Activated naive CD8-positive, alpha-beta T cell treated with anti-CD3 and anti-CD28 coated beads, Interleukin-2, amount 50 U/mL, for 16 hours (primary cell): ENCODE results near the gene CIRBP.

Experiments used
- DNase-seq: peaks from one replicate; pipeline ENCODE4 v3.0.0-alpha.2; 2020; ENCODE audit warnings: low read depth, low spot score

CIRBP gene

DNA sequence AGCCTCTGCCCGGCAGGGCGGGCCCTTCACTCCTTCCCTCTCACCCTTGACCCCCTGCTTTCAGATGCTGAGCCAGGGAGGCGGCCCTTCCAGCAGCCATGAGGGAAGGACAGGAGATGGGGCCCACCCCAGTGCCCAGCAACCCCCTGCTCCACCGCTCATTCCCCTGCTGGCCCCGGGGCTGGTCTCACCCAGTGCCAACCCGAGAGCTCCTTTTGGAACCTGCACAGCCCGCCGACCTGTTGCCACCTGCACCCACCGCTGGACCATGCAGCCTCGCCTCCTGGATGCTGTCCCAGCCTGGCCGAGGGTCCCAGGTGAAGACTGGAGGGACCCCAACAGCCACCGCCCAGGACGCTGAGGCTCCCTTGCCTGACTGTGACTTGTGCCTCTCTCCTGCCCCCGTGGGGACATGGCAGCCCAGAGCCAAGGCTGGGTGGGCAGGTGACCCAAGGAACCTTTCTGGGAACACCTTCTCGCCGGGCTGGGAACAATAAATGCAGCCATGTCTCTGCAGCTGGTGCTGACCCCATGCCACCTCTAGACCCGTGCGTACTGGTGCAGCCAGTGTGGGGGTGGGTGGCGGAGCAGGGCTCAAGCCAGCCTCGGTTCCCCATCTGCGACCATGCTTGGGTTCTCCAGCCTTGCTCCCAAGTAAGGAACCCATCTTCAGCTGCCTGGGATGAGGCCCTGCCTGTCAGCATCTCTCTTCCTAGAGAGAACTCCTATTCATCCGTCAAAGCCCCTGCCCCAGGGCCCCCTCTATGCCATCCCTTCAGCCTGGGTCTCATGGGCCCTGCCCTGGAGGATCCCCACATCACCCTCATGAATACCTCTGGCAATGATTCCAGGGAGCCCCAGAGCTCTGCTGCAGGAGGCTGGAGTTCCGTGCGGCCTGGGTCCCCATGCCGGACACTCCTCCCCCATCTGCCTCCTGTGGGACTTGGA, 9.9 kb downstream of the CIRBP start:
- no peak for DNase-seq

DNA sequence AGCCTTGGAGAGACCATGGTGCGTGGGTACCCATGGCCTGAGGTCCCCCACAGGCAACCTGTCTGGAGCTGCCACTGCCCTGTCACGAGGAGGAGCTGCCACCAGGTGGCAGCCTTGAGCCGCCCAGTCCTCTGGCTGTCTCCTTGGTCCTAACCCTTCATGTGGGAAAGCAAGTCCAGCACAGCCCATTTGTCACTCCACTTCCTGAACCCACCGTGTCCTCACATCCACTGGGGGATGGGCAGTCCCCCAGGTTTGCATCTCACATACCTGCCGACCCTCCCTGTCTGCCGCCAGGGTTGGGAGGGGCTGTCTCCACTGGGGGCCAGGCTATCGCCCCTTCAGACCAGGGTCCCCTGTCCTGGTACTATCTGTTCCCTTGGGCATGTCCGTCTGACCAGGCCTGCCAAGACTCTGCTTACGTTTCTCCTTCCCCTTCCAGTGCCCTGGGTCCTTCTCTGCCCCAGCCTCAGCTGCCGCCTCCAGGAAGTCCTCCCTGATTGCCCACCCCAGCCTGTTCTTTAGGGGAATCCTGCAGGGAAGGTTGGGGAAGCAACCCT, 10.7 kb downstream of the CIRBP start:
- peak; percentile 44 for DNase-seq

DNA sequence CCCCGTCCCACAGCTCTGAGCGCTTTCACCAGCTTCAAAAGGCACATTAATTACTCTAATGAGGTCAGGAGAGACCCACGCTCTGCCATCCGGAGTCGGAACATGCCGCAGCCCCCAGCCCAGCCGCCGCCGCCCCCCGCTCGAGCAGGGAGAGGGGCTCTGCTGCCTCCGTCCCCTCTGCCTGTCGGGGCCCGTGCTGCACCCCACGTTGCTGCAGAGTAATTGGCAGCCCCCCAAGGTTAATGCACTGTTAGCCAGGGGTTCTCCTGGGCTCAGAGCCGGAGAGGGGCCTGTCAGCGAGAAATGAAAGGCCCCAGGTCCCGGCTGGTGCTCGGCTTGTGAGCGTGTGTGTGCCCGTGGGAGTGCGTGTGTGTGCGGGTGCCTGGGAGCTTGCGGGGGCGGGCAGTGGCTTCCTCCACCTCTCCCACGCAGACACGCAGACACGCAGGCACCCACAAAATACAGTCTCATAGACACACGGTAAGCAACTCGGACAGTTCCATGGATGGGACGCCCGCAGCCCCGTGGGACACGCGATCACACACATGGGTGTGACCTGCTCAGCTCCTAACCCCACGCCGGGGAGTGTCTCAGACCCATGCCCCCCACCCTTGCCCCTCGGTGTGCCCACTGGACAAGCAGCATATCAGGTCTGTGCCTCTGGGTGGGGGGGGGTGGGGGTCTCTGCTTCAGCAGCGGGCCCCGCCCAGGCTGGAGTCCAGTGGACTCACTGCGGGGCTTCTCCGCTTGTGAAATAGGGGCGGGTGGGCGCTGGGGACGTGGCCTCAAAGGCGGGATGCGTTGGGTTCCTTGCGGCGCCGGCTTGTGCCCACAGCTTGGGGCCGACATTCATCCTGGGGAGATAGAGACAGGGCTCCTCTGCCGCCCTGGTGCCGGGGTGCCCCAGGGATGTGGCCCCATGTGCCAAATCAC, 11.8 kb downstream of the CIRBP start:
- no peak for DNase-seq

DNA sequence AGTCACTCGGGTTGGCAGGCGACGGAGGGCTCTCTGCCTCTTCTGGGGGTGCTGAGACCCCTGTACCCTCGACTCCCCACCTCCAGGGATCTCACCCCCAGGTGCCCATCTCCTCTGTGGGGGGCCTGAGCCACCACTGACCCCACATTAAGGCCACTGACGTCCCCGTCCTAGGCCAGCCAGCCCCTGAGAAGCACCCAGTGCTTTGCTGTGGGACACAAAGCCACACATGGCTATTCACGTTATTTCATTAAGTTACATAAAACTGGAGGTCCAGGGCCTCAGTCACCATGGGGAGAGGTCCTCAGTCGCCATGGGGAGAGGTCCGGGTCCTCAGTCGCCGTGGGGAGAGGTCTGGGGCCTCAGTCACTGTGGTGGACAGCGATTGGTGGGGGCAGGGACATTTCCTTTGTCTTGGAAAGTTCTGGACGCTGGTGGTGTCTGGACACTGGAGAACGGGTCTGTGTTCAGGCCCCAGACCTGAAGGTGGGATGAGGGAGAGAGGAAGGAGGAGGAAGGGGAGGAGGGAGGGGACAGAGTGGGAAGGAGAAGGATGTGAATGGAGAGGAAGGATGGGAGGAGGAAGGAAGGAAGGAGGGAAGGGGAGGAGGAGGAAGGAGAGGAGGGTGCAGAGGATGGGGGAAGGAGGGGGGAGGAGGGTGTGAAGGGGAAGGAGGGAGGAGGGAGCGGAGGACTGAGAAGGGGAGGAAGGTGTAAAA, 12.6 kb downstream of the CIRBP start:
- no peak for DNase-seq

DNA sequence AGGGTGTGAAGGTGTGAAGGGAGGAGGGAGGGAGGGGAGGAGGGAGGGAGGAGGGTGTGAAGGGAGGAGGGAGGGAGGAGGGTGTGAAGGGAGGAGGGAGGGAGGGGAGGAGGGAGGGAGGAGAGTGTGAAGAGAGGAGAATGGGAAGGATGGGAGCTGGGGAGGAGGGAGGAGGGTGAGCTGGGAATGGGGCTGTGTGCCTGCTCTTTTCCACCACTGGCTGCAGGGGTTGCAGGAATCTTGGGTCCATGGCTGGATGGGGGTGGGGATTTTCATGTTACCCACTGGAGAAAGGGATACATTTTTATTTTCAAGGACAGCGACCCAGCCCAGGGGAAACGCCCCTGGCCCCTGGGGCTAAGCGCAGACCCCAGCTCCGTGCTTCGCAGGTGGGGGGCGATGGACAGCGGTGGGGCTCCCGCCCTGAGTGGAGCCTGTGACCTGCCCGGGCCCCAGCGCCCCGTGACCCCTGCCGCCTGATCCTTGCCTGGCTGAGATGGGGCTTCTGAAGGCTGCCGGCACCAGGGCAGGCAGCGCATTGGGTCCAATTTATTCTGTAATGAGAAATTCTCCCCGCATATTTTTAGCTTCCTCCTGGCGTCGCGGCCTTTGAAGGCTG, 13.6 kb downstream of the CIRBP start:
- DNase-seq: no peak

DNA sequence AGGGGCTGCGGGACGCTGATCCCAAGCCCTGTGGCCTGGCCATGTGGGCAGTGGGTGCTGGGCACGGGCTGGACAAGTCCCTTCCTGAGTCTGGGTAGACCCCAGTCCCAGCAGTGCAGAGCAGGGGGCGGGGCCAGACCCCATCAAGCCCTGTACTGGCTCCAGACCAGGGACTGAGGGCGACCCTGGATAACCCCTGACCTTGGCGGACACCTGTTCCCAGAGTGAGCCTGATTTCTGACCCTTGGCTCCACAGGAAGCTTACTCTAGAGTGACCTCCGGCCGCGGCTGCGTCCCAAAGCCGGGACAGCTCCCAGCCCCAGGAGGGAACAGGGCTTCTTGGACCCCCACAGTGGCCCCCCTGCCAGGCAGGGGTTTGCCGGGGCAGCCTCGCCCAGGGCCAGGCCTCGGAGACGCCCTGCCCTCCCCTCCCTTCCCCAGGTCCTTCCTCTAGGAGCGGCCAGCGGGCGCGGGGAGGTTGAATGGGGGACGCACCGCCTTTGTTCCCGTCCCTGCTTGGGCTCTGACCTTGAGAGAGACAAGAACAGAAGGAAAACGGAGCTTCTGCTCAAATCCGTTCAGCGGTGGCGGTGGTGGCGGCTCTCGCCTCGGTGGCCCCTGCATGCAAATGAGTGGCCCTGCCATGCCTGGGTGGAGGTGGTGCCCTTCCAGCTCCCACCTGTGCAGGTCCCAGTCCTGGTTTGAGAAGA, 14.2 kb downstream of the CIRBP start:
- DNase-seq: no peak

DNA sequence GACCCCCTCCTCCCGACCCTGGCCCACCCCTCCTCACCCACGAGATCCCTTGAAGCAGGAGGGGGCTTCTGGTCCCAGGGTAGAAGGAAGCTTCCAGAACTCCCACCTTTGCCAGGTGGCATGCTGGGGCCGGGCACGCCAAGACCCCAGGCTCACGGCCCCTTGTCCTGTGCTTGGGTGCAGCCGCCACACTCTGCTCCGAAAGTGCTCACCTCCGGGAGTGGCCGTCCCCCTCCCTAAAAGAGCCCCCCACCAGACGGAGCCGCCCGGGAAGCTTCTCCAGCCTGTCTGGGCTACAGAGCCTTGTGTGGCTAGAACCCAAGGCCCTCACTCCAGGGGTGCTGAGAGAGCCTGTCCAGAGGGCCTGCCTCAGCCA, 14.8 kb downstream of the CIRBP start:
- no peak for DNase-seq

DNA sequence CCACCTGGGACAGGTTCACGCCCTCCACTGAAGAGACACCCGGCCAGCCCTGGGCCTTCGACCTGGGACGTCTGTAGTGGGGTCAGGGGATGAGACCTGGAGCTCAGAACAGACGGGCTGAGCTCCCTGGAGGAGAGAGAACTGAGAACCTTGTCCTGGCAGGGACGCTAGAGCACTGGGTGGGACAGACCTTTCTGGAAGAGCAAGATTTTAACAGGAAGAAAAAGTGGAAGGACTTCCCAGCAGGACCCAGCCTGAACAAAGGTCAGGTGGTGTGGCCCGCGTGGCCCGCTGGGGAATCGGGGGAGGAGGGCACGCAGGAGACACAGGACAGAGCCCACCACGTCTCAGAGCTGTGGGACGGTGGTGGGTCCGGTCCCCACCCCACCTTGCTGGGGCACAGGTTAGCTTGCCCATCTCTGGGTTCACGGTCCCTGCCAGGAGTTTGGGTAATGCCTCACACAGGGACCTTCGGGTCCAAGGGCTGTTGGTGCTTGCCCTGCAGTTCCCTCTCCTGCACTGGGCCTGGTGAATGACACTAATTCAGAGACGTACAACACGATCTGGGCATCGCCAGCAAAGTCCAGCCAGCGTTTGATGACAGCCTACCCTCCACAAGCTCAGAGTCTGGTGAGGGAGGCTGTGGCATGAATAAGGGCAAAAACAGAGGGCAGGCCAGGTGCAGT, 15.3 kb downstream of the CIRBP start:
- no peak for DNase-seq

DNA sequence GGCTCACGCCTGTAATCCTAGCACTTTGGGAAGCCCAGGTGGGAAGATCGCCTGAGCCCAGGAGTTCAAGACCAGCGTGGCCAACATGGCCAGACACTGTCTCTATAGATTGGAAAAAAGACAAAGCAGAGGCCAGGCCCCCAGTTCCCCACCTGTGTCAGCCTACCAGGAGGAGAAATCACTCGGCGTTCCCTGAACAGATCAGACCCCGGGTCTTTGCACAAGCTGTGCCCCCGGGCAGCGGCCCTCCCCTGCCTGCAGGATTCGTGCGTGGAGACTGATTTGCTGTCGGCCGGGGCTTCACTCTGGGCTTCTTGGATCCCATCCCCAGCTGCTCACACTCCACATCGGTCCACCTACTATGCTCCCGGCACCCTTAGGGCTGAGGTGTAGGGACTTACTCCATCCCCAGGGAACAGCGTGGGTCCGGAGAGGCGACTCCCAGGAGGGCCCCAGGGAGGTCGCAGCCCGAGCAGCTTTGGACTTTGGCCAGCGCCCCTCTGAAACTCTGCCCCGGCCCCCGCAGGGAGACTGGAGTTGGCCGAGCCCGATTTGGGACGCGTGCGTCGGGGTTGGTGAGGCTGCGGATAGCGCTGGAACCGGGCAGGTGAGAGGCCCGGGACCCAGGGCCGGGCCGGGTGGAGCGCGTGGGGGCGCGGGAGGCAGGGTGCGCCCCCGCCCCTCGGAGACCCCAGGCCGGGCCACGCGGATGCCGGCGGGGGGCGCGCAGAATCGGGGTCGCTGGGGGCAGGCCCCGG, 16.0 kb downstream of the CIRBP start:
- DNase-seq: no peak

DNA sequence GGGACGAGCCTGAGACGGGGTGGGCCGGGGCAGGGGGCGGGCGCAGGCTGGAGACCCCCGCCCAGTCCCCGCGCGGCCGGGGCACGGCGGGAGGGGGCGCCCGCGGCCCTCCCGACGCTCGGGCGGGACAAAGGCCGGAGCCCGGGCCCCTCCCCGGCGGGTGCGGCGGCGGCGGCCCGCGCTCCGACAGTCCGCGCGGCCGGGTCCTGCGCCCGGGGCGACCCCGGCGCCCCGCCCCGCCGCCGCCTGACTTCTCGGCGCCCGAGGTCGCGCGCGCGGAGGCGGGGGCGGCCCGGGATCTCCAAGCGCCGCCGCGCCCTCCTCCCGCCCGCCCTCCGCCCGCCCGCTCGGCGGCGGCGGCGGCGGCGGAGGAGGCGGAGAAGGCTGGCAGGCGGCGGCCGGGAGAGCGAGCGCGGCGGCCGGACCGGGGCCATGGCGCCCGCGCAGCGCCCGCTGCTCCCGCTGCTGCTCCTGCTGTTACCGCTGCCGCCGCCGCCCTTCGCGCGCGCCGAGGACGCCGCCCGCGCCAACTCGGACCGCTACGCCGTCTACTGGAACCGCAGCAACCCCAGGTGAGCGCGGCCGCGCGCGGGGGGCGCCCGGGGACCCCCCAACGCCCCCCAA, 16.7 kb downstream of the CIRBP start, which contains the start of gene EFNA2:
TSS of gene EFNA2 (plus strand) at position 137 of the 624 bp plus-strand sequence. CDS start at position 433, 296 bp downstream.
- no peak for DNase-seq

DNA sequence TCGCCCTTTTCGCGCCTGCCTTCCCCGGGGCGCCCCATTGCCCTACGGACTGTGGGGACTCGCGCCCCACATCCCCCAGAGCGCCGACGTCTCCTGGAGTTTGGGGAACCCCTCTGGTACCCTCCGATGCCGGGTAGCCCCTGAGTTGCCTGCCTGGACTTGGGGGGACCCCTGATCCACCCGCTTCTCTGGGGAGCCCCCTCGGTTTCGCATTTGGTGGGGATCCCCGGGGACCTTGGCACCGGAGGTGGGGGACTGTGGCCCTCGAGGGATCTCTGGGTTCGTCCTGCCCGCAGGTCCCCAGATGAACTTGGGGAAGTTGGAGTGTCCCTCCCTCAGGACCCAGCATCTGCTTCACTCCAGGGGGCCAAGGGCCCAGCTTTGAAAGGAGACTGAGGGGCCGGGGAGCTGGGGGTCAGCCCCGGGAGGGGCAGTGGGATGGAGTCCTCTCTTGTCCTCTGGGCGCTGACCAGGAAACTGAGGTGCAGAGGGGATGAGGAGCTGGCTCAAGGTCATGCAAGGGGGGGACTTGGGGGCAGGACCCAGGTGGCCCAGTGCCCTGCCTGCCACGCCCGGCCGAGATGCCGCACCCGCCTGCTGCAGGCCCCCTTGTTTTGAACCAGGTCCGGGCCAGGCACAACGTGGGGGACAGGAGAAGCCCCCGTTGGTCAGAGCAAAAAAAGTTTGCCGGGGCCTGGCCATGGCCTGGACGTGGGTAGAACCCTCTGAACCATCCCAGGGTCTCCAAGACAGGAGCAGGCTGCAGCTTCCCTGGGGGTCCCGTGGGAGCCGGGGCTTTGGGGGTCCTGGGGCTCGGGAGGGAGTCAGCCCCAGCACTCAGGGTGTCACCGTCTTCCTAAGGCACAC, 17.6 kb downstream of the CIRBP start:
- DNase-seq: no peak

DNA sequence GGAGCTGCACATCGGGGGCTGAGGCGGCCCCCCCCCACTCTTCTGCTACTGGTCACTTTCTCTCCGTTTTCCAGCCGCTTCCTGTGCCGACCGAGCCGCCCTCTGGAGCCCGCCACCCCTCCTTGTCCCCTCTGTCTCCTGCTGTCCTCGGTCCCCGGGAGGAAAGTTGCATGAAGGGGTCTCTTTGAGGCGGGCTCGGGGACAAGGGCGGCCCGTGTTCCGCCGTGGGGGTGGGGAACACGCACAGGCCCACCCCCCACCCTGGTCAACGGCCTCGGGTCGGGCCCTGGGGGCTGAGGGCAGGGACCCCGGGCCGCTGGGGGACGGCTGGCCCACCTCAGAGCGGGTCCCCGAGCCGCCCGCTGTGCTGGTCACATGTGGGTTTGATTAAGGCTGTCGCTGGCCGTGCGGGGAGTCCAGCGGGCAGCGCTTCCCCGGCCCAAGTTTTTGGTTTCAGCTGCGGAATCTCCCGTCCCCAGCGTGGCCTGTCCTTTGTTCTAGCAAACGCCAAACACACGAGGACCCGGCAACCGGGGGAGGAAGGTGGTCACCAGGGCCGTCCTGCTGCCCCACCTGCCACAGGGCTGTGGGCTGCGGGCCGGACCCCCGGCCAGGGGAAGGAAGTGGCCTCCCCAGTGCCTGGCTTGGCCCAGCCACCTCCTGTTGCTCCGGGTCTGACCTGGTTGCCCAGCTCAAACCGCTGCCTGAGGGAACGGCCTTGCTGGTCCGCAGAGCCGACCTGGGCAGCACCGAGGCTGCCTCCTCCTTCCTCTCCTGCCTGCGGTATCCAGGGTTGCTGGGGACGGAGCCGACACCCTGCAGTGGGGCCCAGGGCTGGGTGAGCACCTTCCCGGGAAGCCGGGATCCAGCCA, 18.5 kb downstream of the CIRBP start:
- no peak for DNase-seq

DNA sequence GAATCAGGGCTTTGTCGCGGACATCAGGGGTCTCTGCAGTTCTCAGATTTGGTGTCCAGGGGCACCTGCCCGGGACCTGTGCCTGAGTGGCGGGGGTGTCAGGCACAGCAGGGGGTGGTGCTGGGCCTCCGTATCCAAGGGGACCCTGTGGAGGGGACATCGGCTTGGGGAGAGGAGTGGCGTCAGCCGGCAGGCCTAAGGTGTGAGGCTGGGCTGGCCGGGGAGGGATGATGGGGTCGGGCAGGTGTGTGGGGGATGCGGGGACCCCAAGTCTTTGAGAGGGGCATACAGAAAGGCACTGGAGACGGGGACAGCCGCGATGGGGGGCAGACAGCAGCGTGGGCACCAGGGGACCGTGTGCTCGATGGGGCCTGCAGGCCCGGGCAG, 19.1 kb downstream of the CIRBP start:
- DNase-seq: no peak

DNA sequence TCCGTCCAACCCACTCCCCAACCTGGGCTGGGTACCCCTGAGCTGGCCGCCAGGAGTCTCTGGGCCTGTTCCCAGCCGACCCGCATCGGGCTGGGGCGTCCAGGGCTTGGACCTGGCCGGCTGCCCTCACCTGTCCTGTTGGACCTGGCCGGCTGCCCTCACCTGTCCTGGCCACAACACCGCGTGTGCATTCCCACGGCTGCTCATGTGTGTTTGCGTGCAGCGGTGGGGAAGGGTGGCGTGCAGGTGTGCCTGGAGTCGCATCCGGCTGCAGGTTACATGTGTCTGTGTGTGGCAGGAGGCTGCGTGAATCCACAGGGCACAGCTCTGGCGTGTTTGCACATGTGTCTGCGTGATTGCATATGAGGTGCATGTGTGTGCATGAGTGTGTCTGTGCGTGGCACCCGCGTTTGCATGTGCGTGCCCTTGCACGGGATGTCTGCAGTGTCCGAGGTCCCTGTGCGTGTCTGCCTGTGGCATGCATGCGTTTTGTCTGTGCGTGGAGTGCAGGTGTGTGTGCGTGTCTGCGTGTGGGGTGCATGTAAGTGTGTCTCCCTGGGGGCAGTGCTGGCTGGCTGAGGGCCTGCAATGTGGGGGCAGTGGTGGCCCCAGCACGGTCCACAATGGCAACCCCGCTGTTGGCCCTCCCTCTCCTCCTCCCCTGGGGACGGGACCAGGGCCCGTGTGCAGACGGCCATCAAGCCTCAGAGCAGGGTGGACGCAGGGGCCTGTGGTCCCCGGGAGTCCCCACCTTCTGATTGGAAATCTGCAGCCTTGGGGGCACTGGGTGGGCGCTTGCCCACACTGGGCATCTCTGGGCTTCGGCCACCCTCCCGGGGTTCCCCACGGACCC, 19.9 kb downstream of the CIRBP start:
- no peak for DNase-seq

DNA sequence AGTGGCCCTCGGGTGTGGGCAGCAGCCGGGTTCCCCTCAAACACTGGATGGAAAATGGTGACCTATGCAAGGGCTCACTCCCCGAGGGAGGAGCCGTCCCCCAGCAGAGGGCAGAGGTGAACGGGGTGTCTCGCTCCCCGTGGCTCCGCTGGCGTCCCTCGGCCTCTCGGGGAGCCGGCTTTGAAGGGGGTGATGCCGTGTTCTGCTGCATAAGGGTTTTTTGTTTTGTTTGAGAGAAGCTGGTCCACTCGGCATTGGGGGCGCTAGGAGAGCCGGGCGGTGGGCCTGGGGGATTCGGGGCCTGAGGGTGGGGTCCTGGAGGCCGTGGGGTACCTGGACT, 20.5 kb downstream of the CIRBP start:
- DNase-seq: no peak

DNA sequence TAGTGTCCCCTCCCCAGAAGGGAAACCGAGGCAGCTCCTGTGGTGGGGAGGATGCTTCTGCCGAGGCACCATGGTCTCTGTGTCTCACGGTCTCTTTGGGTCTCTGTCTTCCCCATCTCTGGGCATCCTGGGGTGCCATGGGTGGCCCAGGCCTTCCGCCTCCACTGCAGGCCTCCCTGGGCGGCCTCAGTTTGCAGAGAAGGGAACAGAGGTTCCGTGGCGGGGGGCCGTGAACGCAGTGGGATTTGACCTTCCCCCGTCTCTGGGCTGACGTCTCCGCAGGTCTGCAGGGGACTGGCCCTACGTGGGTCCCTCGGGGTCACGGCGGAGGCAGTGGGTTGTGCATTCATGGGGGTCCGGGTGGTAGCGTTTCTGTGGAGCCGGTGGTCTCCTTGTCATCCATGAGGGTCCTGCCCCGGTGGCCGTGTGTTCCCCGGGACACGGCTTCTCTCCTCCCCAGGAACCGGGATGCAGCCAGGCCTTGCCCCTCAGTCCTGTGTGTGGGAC, 21.1 kb downstream of the CIRBP start:
- no peak for DNase-seq
